Hepatic stellate cell (primary cell): Measurements from ENCODE around the gene WDR35.

Experiments used
- DNase-seq: peaks from one replicate; pipeline ENCODE4 v3.0.0; 2011; ENCODE audit warnings: low spot score

The WDR35 gene

DNA sequence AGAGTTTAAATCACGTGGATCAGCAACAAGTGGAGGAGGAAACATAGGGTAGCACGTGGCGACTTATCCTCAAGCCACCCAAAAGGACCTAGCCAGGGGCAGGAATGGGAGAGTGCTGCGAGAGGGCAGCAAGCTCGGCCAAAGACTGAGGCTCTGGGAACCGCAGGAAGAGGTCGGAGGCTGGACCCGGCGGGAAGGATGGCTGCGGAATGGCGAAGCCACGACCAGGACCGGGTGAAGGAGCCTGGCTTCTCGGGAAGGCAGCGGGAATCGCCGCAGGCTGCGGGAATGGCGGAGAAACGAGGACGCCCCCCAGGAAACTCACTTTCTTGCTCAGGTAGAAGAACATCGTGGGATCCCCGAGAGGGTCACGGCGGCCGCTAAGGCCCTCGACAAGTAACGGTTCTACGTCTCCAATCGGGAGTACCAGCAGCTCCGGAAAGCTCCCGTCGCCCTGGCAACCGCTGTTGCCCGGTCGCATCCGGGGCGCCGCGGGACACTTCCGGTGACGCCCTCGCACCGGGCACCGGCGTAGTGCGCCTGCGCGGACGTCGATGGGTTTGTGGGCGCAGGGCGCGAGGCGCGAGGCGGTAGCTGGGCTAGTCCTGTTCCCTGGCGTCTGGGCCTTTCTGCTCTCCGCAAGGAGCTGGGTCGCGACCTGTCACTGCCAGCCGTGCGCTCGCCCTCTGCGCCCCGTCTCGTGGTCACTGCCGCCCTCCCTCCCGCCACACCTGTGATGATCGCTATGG, at the start of gene WDR35:
TSS of gene WDR35 (minus strand) at position 439 of the 749 bp plus-strand sequence. CDS start at position 349, 90 bp downstream.
- peak; percentile 97 for DNase-seq

DNA sequence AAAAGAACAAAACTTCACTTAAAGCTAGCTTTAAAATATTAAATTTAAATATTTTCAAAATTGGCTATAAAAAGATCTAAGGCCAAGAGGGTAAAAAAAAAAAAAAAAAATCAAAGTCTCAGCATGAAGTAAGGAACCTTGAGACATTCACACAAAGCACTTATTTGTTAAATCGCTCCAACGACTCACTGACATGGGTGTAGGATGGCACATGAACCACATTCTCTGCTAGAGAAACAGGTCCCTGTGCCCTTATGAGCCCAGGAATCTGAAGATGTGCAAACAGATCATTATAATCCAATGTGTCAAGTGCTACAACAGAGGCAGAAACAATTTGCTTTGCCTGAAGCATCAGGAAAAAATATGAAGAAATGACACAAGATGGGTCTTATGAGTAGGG, 47.8 kb upstream of the WDR35 start:
- no peak for DNase-seq

DNA sequence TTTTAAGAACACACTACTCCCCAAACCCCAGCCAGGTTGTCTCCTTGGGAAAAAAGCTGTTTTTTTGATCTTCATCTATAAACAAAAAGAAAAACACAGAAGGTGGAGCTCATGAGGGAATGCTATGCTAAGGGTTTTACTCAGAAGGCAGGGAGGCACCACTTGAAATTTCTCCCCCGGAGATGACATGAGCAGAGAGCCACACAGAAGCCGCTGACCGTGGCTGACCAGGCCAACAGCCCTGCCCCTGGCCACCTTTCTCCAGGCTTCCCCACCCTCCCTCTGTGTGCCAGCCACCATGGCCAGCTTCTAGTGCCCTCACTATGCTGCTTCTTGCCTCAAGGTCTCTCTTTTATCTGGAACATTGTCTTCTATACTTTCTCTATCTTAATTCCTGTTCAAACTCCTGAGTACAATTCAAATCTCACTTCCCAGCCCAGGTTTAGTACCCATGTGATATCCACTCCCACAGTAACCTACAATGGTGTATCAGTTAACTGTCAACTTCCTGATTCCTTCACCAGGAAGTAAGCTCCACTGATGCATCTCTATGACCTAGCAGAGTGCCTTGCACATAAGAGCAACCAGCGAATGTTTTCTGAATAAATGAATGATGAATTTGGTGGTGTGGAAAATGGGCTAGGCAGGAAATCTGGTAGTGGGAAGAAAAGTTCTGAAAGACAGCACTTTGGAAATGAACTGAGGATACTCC, 46.2 kb upstream of the WDR35 start:
- DNase-seq: no peak

DNA sequence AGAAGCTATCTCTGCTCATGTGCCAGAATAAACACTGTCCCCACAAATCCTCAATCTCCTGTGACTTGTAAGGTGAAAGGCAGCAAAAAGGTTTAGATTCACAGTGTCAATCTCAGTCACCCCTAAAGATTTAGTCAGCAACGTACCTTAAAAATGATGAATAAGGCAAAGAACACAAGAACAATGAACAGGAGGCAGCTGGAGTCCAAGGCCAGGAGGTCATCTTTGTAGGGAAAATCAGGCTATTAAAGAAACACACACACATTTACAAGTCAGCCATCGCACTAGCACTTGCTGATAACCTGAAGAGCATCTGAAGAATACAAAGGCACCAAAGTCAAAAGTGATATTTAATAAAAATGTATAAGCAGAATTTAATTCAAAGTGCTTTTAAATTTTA, 44.9 kb upstream of the WDR35 start:
- DNase-seq: no peak

DNA sequence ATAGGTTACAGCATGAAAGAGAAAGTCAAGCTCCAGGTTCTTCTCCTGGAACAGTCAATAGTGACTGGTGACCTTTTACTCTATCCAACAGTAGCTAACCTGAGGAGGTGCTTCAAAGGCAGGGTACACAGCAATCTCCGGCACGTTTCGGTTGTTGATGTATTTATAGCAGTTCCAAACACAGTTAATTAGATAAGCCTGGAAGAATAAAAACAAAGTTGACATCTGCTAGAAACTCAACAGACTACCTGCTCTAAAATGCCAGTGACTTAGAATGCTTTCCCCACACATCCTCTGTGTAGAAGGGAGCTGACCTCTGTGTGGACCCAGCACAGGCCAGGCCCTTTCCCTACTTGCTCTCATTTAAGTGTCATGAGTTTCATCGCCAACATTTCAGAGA, 44.3 kb upstream of the WDR35 start:
- no peak for DNase-seq

DNA sequence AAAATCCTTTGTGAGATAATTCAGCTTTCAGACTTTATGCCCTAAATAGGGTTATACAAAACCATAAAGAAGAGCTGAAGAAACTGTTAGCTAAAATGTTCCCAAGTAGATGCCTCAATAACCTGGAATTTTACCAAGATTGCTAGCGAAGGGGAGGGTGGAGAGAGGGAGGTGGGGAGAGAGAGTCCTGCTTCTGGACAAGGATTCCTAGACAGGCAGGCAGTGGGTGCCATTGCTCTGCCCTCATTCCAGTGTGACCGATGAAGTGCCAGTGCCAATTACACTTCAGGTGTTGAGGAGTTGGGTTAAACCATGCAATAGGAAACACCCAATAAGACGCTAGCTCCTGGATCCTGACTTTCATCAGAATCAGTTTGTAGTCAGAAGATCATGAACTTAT, 43.4 kb upstream of the WDR35 start:
- DNase-seq: no peak

DNA sequence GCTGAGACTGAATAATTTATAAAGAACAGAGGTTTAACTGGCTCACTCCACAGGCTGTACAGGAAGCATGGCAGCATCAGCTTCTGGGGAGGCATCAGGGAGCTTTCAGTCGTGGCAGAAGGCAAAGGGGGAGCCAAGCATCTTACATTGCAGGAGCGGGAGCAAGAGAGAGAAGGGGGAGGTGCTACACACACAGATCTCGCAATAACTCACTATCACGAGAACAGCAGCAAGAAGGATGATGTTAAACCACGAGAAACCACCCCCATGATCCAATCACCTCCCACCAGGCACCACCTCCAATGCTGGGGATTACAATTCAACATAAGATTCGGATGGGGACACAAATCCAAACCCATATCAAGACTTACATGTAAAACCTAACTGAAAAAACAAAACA, 40.3 kb upstream of the WDR35 start:
- DNase-seq: no peak

DNA sequence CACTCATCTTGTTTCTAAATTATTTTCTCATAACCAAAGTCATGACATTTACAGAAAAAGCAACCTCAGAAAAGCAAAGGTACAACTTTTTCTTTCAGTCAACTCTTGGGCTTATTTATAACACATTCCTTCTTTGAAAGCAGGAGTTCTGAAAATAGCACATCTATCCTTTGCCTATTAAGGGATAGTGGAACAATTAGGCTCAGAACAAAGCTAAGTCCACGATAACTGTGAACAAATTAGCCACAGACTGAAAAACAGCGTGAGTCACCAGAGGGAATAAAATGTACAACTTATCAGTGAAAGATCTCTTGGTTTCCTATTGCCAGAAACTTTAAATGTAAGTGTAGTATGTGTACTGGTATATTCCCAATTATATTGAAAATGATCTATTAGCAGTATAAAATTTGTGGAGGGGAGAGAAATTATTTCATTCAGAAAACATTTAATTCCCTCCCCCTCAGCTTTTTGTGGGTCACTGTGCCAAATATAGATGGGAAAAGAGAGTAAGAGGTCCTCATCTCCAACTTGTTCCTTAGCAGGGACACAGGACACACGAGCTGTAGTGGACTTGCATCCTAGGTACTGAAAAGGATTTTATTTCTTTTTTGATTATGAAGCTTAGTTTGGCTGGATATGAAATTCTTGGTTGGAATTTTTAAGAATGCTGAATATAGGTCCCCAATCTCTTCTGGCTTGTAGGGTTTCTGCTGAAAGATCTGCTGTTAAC, 38.0 kb upstream of the WDR35 start:
- no peak for DNase-seq

DNA sequence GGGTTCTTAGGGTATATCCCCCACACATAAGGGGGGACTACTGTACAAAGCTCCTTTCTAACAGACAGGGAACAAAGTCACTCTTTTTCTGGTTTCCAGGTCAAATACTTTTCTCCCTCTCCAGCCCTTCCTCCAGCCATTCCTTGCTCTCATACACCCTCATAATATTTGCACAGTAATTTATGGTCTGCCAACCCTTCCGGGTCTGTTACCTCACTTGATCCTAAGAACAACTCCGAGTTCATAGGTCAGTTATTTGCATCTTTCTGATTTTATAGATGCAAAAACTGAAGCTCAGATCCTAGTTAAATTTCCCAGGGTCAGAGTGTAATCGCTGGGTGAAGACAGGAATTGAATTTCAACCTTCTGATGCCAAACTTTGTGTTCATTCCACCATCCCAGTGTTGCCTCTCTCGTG, 37.4 kb upstream of the WDR35 start:
- no peak for DNase-seq

DNA sequence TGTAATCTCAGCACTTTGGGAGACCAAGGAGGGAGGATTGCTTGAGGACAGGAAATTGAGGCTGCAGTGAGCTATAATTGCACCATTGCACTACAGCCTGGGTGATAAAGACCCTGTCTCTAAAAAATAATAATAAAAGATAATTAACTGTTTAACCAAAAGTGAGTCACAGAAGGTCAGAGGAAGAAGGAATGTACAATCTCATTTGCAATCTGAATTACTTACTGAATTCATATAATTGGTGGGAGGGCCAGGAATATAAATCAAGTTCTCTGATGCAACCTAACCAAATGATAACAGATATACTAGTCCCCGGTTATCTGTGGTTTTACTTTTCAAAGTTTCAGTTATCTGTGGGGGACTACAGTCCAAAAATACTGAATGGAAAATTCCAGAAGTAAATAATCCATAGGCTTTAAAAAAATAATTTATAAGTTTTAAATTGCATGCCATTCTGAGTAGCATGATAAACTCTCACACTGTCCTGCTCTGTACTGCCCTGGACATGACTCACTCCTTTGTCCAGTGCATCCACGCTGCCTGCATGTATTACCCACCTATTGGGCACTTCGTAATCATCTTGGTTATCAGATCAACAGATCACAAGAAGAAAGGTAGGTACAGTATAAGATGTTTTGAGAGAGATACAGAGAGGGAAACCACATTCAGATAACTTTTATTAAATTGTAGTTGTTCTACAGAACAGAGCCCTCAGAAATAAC, 35.3 kb upstream of the WDR35 start:
- no peak for DNase-seq

DNA sequence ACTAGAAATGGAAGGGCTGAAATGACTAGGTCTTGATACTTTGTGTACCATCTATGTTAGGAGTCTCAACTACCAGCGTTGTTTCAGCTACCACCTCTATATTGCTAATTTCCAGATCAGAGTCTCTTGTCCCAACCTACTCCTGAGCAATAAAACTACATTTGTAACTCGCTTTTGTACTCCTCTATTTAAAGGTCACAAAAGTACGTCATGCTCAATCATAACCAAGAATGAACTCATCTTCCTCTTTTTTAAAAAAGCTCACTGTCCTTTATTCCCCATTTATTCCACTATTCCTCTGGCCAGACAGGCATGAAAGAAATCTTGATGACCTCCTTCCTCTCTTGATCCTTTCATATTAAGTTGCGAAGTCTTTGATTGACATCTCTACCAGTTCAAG, 33.8 kb upstream of the WDR35 start:
- DNase-seq: no peak

DNA sequence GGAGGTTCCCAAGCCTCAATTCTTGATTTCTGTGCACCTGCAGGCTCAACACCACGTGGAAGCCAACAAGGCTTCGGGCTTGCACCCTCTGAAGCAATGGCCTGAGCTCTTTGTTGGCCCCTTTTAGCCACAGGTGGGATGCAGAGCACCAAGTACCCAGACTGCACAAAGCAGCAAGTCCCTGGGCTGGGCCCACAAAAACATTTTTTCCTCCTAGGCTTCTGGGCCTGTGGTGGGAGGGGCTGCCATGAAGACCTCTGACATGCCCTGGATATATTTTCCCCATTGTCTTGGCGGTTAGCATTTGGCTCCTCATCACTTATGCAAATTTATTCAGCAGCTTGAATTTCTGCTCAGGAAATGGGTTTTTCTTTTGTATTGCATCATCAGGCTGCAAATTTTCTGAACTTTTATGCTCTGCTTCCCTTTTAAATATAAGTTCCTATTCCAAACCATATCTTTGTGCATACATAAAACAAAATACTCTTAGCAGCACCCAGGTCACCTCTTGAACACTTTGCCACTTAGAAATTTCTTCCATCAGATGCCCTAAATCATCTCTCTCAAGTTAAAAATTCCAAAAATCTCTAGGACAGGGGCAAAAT, 31.6 kb upstream of the WDR35 start:
- DNase-seq: no peak

DNA sequence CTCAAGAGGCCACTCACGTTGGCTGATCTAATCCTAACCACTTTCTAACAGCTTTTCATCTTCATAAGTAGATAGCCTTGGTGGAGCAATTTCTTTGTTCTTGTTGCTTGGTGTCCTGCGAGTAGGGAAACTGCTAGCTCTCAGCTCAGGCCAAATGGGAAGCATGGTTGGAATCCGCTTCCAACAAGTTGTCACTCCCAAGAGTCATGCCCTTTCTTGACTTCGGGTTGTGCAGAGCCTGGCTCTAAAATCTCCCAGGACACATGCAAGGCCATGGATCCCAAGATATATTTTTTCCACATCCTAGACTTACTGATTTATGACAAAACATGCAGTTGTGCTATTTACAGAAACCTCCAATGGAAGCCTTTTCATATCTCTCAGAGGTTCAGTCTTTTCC, 29.8 kb upstream of the WDR35 start:
- no peak for DNase-seq

DNA sequence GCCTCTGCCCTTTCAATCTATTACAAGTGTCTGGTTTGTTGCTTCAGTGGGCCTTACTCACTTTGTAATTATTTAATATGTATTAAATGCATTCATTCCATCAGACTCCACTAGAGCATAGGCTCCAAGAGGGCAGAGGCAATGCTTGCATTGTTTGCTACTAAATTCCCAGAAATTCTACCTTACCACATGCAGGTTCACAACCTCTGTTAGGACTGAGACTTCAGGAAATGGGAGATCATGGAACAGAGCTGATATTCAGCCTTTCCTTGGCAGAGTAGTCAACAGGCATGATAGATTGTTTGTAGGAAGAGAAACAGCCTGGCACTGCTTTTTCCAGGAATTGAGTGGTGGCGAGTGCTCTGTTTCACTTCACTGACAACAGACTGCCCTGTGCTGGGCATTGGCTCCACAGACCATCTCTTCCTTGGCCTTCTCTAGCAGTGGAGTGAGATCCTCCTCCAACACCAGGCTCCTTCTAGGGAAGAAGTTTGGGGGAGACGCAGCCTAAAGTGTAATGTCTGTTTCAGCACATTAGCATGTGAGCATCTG, 28.8 kb upstream of the WDR35 start:
- no peak for DNase-seq

DNA sequence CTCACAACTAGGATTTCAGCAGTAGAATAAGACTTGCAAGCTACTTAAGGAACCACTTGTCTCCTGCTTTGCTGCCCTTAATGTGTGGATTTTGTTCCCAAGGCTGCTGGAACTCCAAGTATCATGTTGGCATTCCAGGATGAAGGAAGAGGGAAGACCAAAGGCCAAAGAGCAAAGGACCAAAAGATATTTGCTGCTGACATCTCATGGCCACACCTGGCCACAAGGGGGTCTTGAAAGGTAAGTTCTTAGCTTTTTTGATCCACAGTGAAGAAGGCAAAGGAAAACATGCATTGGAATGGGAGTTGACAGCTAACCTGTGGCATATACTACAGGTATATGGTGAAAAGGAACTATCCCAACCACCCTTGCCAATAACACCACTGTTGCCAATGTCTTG, 26.4 kb upstream of the WDR35 start:
- DNase-seq: no peak

DNA sequence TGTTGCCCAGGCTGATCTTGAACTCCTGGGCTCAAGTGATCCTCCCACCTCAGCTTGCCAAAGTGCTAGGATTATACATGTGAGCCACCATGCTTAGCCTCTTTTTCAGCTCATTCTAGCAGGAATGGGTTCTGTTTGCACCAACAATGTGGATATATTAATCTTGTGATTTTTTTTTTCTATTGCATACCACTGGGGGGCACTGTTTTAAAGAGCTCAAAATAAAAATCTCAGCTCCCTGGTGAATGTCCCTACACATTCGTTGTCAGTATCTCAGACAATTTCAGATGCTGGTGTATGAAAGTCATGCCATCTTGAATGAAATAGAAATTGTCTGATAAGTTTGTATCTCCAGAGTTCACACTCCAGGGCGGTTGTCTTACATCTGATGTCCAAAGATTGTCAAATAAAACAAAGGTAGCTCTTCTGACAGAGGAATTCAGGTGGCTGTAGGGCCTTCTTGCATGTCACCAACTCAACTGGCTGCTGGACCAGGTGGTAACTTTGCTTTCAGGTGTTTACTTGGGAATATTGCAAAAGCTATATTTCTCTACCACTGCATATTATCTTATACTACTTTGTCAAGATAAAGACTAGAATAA, 25.7 kb upstream of the WDR35 start:
- peak; percentile 51 for DNase-seq

DNA sequence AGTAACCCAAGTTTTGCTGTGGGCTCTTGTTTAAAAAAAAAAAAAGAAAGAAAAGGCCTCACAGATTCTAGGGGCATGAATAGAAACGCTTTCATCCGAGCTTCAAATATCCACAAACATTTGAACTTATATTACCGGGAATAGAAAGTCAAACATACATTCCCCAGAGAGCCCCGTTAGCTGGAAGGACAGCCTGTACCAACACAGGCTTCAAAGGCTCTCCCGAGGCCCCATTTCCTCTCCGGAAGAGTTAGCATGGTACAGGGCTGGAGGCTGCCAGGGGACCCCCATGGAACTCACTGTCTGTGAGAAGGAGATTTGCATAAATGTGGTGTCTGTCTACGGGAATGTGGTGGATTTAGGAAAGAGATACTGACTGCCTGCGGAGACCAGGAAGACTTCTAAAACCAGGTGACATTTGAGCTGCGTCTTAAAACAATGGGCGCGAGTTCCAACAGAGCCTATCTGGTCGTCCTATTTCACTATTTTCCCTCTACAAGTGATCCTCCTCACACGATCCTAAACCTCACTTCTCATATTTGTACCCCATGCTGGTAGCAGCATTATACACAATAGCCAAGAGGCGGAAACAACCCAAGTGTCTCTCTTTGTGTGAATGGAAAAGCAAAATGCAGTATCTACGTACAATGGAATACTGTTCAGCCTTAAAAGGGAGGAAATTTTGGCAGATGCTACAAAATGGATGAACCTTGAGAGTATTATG, 23.4 kb upstream of the WDR35 start:
- DNase-seq: no peak

DNA sequence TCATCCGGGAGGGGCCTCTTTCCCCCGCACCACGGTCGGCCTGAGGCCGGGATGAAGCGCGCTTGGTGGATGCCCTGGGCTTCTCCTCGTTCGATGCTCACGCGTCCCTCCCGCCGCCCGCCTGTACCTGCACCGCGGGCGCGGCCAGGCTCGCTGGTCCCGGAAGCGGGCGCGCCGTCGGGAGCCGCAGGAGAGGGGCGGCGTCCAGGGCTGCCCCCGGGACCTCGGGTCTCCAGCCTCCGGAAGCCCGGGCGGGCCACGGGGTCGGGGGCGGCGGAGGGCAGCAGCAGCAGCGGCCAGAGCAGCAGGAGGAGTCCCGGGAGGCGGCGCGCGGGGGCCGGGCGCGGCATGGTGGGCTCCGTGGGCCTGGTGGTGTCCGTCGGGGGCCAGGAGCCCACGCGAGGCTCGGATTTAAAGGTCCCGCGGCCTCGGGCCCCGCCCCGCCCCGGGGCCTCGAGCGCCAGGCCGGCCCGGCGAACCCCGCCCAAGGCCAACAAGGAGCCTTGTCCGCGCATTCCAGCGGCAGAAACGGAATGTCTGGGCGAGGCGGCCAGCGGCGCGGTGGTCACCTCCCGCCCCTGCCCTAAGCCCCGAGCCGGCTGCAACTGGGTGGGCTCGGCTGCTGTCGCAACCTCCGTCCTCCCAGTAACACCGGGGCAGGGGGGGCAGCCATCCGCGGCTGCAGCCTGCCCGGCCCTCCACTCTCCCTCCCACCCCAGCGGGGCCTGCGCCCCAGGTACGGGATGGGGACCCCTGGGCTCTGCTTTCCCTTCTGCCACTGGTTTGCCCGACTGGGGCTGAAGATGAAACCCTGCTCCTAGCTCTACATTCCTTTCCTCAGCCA, 22.6 kb upstream of the WDR35 start, which contains the start of gene MATN3:
TSS of gene MATN3 (minus strand) at position 387 of the 844 bp plus-strand sequence. CDS start at position 350, 37 bp downstream.
- DNase-seq: peak; percentile 68

DNA sequence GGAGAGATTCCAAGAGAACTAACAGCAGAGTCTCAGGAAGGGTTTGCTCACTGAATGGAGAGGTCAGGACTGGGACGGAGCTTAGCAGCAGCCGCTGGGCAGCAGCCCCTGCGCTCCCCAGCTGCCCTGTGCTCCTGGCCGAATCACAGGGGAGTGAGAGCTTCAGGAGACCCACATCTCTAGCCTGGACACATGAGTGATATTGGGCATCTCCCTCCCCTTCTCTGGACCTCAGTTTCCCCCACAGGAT, 22.1 kb upstream of the WDR35 start:
- no peak for DNase-seq
